Measurements from ENCODE around the gene ARHGEF10L.

ARHGEF10L gene

GRCh38 chr1:17678011-17678410 is 138.5 kb downstream of the ARHGEF10L start:
- no peak for DNase-seq

GRCh38 chr1:17679856-17680255 is 140.4 kb downstream of the ARHGEF10L start:
- DNase-seq: no peak

DNA sequence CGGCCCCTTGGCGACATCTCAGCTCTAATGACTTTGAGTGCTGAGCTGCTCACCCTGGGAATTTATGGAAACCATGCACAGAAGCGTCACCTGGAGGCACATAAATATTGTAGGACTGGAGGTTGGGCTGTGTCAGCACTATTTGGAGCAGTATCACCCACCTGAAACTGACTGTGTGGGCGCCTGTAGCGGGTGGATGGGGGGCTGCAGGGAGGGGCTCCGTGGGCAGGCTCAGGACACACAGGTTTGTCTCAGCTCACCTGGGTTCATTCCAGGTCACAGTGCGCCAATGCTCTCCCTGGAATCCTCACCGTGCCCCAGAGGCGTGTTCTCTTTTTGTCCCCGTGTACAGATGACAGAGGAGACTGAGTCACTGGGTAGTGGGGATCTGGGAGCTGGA is 140.8 kb downstream of the ARHGEF10L start:
- no peak for DNase-seq

GRCh38 chr1:17682400-17682799 is 142.9 kb downstream of the ARHGEF10L start:
- no peak for DNase-seq

DNA sequence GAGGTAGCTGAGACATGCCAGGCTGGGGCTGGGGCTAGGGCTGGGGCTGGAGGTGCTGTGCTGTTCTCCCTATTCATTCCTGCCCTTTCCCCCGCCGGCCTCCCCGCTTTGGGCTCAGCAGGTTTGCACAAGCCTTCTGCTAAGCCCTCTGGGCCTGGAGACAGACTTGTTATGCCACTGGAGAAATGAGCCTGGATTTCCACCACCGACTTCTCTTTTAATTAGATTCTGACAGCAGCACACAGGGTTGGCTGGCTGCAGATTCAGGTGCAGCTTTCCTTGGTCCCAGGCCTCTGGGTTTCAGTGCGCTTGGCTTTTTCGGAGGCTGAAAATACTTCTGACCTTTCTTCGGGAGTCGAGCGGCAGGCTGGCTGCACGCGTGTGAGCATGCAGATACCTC is 144.1 kb downstream of the ARHGEF10L start:
- no peak for DNase-seq

- DNase-seq: no peak
Observed at GRCh38 chr1:17684810-17685209, 145.3 kb downstream of the ARHGEF10L start.

DNA sequence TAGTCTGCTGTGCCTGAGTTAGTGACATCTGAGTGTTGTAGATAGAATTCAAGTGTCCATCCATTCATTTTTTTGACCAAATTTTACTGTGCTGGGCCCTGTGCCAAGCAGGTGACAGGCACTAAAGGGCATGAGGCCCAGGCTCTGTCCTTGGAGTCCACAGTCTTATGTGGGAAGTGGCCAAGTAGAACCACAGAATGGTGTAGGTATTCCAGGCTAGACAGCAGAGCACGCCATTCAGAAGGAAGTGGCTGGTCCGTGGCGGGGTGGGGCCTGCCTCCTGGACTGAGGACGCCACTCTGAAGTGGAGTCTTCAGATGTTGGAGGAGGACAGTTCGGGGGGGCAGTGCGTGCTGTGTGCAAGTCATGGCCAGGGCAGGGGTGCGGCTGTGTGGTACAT is 146.8 kb downstream of the ARHGEF10L start:
- DNase-seq: no peak

GRCh38 chr1:17687145-17687544 is 147.6 kb downstream of the ARHGEF10L start:
- no peak for DNase-seq

DNA sequence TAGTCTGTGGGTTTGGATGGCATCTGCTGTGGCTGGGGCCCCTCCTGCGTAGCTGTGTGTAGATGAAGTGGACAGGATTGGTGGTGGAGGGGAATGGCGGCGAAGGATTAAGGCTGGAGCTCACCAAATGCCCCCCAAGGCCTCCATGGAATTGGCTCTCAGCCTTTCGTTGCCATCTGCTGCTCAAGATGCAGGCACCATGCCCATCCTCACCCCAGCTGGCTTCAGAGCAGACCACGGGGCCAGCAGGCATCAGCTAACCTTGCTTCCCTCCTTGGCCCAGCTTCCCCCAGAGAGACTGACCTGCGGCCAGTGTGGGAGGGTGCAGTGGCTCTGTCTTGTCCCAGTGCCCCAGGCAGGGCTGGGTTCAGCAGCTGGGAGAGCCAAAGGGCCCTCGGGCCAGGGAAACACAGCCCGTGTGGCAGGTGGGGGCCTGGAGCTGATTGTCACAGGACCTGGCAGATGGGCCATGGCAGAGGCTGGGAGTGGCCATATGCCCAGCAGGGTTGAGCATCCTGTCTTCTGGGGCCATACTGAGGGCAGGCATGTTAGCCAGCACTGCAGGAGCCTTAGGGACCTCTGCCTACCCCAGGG is 148.8 kb downstream of the ARHGEF10L start:
- no peak for DNase-seq

DNA sequence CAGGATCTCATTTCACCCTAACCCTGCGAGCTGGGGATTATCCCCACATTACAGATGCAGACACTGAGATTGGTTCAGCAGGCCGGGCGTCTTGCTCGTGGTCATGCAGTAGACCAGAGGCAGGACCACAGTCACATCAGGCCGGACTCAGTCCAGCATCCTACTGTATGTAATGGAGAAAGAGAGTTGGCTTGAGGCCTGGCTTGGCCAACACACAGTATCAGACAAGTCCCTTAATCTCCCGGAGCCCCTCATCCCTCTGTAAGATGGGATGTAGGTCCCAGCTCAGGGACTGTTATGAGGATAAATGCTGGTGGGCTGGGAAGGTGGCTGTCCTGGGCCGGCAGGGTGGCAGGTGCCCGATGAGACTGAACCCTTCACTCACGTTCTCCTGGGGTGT is 149.5 kb downstream of the ARHGEF10L start:
- no peak for DNase-seq

- no peak for DNase-seq
Observed at GRCh38 chr1:17690906-17691634, 151.6 kb downstream of the ARHGEF10L start.

DNA sequence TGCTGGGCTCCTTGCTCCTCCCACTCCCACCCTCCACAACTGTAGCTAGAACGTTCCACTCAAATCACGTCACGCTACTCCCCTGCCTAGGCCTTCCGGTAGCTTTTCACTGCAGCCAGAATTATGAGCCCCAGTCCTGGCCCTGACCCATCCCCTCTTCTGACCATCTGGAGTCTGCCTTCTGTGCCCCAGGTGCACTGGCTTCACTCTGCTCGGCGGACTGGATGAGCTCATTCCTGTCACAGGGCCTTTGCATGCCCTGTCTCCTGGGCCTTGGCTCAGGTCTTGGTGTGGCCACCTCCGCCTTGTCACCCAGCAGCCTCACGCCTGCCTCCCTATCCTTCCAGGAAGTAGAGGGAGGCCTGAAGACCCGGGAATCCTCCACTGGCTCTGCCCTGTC is 153.1 kb downstream of the ARHGEF10L start:
- DNase-seq: no peak

- DNase-seq: peak; percentile 71
Observed at GRCh38 chr1:17696417-17697301, 157.2 kb downstream of the ARHGEF10L start.

GRCh38 chr1:17697458-17697857 is 158.0 kb downstream of the ARHGEF10L start:
- DNase-seq: no peak

DNA sequence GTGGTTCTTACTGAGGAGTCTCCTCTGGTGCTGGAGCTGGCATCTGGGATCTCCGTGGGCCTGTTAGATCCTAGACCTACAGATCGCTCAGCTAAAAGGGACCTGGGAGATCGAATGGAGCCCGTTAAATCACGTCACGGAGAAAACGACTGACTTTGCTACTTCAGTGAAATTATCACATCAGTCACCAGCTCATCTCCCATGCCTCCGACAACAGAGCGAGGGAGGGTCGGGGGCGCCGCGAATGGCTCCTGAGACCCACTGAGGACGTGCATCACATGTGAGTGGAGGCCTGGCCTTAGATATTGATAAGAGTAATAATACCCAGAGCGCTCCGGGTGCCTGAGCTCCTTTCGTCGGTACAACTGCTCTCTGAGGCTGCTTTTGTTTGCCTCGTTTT is 160.1 kb downstream of the ARHGEF10L start:
- no peak for DNase-seq

DNA sequence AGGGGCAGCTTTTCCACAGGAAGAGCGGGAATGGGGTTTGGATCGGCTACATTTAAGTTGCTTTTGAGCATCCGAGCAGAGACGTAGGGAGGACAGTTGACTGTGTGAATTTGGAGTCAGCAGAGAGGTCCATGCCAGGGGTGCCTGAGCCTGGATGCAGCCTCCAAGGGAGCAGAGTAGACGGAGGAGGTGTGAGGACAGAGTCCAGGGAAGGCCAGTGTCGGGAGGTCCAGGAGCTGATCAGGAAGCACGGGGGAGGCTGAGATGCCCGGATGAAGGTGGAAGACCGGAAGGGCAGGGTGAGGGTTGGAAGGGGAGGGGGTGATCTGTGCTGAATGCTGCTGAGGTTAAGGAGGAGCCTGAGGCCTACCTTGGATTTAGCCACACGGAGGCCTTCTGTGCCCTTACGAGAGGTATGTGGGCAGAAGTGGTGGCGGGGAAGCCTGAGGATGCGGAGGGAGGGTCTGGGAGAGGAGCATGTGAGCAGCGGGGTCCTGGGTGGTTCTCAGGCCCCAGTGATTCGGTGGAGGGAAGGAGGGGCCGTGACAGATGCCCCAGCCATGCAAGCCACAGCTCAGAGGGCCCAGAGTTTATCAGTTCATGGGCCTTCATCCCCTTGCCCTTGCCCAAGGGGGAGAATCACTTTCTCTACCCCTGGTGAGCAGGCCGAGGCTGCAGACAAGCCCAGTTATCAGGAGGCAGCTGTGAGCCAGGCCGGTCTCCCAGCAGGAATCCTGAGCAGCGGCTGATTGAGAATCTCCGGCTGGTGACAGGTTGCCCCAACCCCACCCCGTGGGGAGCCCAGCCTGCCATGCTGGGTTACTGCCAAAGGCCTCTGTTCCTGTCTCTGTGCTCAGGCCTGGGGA is 161.7 kb downstream of the ARHGEF10L start:
- no peak for DNase-seq

- DNase-seq: no peak
Observed at GRCh38 chr1:17704176-17704575, 164.7 kb downstream of the ARHGEF10L start.

GRCh38 chr1:17706445-17706844 is 166.9 kb downstream of the ARHGEF10L start:
- no peak for DNase-seq

DNA sequence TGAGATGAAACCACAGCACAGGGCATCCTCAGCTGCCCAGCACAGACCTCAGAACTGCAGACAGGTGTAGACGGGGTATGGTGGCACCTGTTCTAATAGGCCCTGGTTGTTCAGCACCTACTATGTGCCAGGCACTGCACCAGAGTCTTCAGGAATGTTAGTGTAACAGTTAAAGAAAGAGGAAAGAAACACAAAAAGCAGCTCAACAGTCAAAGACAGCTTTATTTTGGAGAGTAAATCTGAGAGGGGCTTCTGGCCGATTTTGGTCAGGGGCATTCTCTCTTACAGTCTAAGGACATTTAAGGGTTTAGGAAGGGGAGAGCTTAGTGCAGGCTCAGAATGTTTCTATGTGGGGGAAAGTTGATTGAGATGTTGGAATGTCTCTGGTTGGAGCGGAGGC is 170.5 kb downstream of the ARHGEF10L start:
- no peak for DNase-seq

DNA sequence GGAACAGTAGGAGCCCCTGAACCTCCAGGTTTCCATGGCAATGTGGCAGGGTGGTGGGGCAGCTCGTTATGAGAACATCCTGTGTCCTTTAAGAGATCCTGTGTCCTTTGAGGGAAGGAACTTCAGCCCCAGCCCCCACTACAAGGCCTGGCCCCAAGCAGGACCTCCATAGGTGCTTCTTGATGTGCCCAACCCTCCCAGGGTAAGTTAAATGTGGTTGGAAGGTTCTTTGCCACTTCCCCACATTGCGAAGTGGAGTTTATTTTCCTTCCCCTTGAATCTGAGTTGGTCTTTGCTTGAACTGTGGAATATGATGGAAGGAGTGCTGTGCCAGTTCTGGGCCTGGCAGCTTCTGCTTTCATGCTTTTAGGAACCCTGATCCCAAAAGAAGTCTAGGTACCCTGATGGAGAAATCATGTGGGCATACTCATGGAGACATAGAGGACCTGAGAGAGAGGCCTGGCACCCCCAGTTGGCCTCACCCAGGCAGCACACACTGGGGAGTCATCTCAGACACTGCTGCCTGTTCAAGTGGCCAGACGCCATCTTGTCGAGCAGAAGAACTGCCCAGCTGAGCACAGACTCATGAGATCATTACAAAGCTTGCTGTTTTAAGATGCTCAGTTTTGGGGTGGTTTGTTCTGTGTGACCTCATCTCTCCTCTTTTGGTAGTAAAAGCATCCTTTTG is 171.5 kb downstream of the ARHGEF10L start:
- DNase-seq: no peak

DNA sequence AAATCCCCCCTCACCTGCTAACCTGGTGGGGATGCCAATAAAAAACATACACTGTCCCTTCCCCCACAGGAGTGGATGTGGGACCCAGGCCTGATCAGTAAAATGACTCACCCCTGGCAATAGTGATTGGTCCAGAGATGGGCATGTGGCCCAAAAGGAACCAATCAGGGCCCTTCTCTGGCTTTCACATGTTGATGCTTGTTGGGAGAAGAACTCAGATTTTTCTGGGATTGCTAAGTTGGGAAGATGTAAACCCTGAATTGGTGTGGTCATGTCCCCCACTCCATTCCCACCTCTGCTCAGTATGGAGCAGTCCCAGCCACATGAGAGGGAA is 172.0 kb downstream of the ARHGEF10L start:
- no peak for DNase-seq

GRCh38 chr1:17711941-17712340 is 172.4 kb downstream of the ARHGEF10L start:
- DNase-seq: no peak

Measured in fibroblast of skin of scalp (primary cell).